ENCODE data around the gene RTL1.

The RTL1 gene

DNA sequence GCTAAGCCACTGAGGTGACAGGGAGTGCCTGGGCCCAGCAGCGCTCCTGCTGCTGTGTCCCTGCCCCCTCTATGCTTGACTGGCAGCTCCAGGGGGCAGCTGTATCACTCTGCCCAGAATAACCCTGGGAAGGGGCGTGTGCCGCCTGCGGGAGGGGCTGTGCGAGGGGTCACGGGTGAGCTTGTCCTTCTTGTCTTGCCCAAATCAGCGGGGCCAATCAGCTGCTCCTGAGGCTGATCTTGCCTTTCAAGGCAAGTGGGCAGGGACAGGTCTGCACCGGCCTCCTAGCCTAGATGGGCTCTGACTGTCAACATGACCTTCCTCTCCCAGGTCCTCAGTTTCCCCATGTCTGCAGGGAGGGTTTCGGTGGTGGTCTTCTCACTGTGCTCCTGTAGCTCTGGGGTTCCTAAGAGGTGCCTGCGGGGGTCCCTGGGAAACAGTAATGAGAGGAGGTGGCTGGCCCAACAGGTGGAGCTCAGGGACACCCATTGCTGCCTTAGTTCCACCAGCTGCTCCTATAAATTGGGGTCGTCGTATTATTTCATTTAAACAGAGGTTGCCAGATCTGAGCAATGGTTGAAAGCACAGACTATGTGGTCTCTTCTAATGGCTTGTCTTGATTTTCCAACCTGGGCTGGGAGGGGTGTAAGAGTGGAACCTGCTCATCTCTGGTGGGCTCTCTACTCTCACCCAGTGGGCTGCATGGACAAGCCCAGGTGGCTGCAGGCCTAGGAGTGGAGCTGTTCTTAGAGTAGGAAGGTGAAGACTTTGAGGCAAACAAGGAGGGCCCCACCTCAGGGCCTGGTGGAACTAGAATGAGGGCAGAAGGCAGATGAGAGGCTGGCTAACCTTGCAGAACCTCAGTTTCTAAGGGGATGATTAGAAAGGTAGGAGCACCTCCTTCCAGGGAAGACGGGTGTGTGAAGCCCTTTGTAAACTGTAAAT is 11.7 kb downstream of the RTL1 start:
- Histone ChIP-seq H4K20me1 (ENCODE audit: insufficient read depth, low read length) (no peaks in the 10 kb centered on the region), H3K27me3 (ENCODE audit: low read depth, low read length) (peaks cover 4% of the 10 kb centered on the region; the same call in 1 of the 2 replicates), H3K4me3 (ENCODE audit: low read length) (no peak overlapping the region), H3K9me3 (ENCODE audit: insufficient read depth, low read length) (no peaks in the 10 kb centered on the region), H3K79me2 (ENCODE audit: low read length) (no peaks in the 10 kb centered on the region), H3K4me2 (ENCODE audit: low read length) (no peak overlapping the region), H2AFZ (ENCODE audit: low read depth, low read length) (no peak overlapping the region), H3K36me3 (replicated peaks; ENCODE audit: low read depth, low read length) (no peaks in the 10 kb centered on the region), H3K9ac (ENCODE audit: low read length) (no peak overlapping the region), H3K4me1 (ENCODE audit: low read length) (no peaks in the 10 kb centered on the region), H3K27ac (ENCODE audit: low read length) (no peak overlapping the region)
- no peak for TF ChIP-seq EZH2phosphoT487 (IDR thresholded peaks at IDR 0.05; ENCODE audit: low read depth)
- TF ChIP-seq, protein P1, sequence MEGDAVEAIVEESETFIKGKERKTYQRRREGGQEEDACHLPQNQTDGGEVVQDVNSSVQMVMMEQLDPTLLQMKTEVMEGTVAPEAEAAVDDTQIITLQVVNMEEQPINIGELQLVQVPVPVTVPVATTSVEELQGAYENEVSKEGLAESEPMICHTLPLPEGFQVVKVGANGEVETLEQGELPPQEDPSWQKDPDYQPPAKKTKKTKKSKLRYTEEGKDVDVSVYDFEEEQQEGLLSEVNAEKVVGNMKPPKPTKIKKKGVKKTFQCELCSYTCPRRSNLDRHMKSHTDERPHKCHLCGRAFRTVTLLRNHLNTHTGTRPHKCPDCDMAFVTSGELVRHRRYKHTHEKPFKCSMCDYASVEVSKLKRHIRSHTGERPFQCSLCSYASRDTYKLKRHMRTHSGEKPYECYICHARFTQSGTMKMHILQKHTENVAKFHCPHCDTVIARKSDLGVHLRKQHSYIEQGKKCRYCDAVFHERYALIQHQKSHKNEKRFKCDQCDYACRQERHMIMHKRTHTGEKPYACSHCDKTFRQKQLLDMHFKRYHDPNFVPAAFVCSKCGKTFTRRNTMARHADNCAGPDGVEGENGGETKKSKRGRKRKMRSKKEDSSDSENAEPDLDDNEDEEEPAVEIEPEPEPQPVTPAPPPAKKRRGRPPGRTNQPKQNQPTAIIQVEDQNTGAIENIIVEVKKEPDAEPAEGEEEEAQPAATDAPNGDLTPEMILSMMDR (IDR thresholded peaks at IDR 0.05; ENCODE audit: low read depth, low read length) = no peak

DNA sequence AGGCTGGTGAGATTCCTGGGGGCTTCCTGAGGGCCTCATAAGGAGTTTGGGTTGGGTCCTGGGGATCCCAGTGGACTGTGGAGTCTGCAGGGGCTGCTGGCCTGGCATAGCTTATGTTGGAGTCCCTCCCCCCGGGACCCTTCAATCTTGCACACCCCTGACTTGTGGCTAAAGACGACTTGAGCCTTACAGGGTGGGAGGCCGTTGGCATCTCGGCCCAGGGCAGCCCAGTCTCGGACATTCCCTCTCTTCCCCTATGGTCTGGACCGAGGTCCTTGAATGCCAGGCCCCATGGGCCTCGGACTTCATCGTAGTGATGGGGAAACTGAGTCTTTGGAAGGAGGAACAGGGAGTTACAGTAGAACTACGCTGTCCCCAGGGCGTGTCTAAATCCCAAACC is 12.5 kb downstream of the RTL1 start:
- TF ChIP-seq EZH2phosphoT487 (IDR thresholded peaks at IDR 0.05; ENCODE audit: low read depth) = no peak
- TF ChIP-seq, protein P1 (IDR thresholded peaks at IDR 0.05; ENCODE audit: low read depth, low read length) = no peak
- Histone ChIP-seq H2AFZ (ENCODE audit: low read depth, low read length) (no peak overlapping the region), H3K27ac (ENCODE audit: low read length) (no peak overlapping the region), H3K4me2 (ENCODE audit: low read length) (no peak overlapping the region), H3K27me3 (ENCODE audit: low read depth, low read length) (peaks cover 4% of the 10 kb centered on the region; the same call in 1 of the 2 replicates), H3K9me3 (ENCODE audit: insufficient read depth, low read length) (no peaks in the 10 kb centered on the region), H3K4me3 (ENCODE audit: low read length) (no peak overlapping the region), H3K36me3 (replicated peaks; ENCODE audit: low read depth, low read length) (no peaks in the 10 kb centered on the region), H3K4me1 (ENCODE audit: low read length) (no peaks in the 10 kb centered on the region), H4K20me1 (ENCODE audit: insufficient read depth, low read length) (no peaks in the 10 kb centered on the region), H3K9ac (ENCODE audit: low read length) (no peak overlapping the region), H3K79me2 (ENCODE audit: low read length) (no peaks in the 10 kb centered on the region)

DNA sequence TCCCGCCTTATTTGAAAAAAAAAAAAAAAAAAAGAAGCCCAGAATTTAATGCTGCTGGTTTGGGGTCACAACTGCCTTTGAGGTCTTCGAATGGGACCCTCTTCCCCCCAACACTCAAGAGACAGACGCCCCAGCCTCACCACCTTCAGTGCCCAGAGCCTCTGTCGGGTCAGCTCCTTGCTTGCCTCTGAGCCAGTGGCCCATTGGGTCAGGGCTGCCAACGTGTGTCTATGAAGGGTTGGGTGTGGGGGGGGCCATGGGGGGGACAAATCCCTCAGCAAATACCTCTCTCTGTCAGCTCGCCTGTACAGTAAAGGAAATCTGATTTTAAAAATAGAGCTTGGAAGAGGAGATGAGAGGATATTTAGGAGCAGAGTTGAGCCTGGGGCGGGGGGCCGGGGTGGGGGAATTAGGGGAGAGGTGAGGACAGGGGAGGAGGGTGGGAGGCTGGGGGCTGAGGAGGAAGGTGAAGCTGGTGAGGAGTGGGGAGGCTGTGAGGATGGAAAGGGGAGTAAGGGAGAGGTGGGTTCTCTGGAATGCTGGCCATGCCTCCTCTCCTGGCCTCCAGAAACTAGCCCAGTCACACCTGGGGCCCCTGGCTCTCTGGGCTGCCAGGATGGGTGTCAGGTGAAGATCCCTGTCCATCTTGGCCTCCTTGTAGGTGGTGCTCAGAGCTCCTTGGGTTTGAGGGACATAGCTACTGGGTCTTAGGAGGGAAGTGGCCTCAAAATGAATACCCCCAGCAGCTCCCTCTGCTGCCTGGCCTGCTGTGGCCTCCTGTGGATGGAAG is 13.3 kb downstream of the RTL1 start:
- TF ChIP-seq, protein P1 (IDR thresholded peaks at IDR 0.05; ENCODE audit: low read depth, low read length) = no peak
- no peak for TF ChIP-seq EZH2phosphoT487 (IDR thresholded peaks at IDR 0.05; ENCODE audit: low read depth)
- Histone ChIP-seq H3K4me3 (ENCODE audit: low read length) (no peak overlapping the region), H2AFZ (ENCODE audit: low read depth, low read length) (no peak overlapping the region), H3K9me3 (ENCODE audit: insufficient read depth, low read length) (no peaks in the 10 kb centered on the region), H3K27ac (ENCODE audit: low read length) (no peak overlapping the region), H3K4me1 (ENCODE audit: low read length) (no peaks in the 10 kb centered on the region), H3K4me2 (ENCODE audit: low read length) (no peak overlapping the region), H3K9ac (ENCODE audit: low read length) (no peak overlapping the region), H4K20me1 (ENCODE audit: insufficient read depth, low read length) (no peaks in the 10 kb centered on the region), H3K36me3 (replicated peaks; ENCODE audit: low read depth, low read length) (no peaks in the 10 kb centered on the region), H3K79me2 (ENCODE audit: low read length) (no peaks in the 10 kb centered on the region), H3K27me3 (ENCODE audit: low read depth, low read length) (peaks cover 4% of the 10 kb centered on the region; the same call in 1 of the 2 replicates)

DNA sequence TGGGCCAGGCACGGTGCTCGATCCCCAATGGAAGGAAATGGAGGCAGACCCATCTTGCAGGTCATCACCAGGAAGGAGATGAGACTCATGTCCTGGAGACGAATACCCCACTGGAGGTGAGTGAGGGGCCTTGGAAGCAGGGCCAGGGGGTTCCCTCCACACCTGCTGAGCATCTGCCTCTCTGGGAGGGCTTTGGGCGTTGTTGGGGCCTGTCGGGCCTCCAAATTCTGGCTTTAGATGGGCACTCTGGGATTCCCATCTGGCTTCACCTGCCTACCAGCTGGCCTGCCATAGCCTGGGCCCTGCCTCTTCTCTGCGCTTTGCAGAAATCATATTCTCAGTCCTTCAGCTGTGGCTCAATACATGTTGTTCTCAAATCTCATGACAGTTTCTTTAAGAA is 13.9 kb downstream of the RTL1 start:
- H3K36me3 ChIP-seq (replicated peaks; ENCODE audit: low read depth, low read length) = no peaks in the 10 kb centered on the region
- H4K20me1 ChIP-seq (ENCODE audit: insufficient read depth, low read length) = no peaks in the 10 kb centered on the region
- TF ChIP-seq, protein P1 (IDR thresholded peaks at IDR 0.05; ENCODE audit: low read depth, low read length) = no peak
- TF ChIP-seq EZH2phosphoT487 (IDR thresholded peaks at IDR 0.05; ENCODE audit: low read depth) = no peak
- H3K4me2 ChIP-seq (ENCODE audit: low read length) = no peak overlapping the region
- H3K79me2 ChIP-seq (ENCODE audit: low read length) = no peaks in the 10 kb centered on the region
- no peak overlapping the region for H3K9ac ChIP-seq (ENCODE audit: low read length)
- no peaks in the 10 kb centered on the region for H3K9me3 ChIP-seq (ENCODE audit: insufficient read depth, low read length)
- H3K27ac ChIP-seq (ENCODE audit: low read length) = no peak overlapping the region
- no peaks in the 10 kb centered on the region for H3K4me1 ChIP-seq (ENCODE audit: low read length)
- peaks cover 4% of the 10 kb centered on the region; the same call in 1 of the 2 replicates for H3K27me3 ChIP-seq (ENCODE audit: low read depth, low read length)
- H3K4me3 ChIP-seq (ENCODE audit: low read length) = no peak overlapping the region
- no peak overlapping the region for H2AFZ ChIP-seq (ENCODE audit: low read depth, low read length)
